Hepatocyte (in vitro differentiated cells): Measurements from ENCODE around the gene MUC2. TPM values are rescaled to one million over a fixed set of nuclear protein-coding genes. Genes with fewer than 3 reads are reported as not detected.

Source experiments
- DNase-seq: peaks from one replicate; pipeline ENCODE4 v3.0.0-alpha.2; 2016; ENCODE audit warnings: low spot score
- H2AFZ ChIP-seq: fragments of 200-600 bp; sonication (generic); 2 replicates; pipeline ENCODE4 v1.6.0; 2016; ENCODE audit warnings: antibody characterized with exemption, mild to moderate bottlenecking
- H3K27ac ChIP-seq: fragments of 200-600 bp; sonication (generic); 2 replicates; pipeline ENCODE4 v1.5.1; 2016; ENCODE audit warnings: mild to moderate bottlenecking
- H3K27me3 ChIP-seq: fragments of 200-600 bp; sonication (generic); 2 replicates; pipeline ENCODE4 v1.6.1; 2016
- H3K36me3 ChIP-seq: fragments of 200-600 bp; sonication (generic); replicated peaks from 2 replicates; pipeline ENCODE4 v1.5.1; 2016; ENCODE audit warnings: low read depth; ENCODE audit not compliant: insufficient read depth
- H3K4me1 ChIP-seq: fragments of 200-600 bp; sonication (generic); 2 replicates; pipeline ENCODE4 v1.5.1; 2016; ENCODE audit warnings: mild to moderate bottlenecking, moderate library complexity; ENCODE audit not compliant: insufficient read depth
- H3K4me2 ChIP-seq: fragments of 200-600 bp; sonication (generic); 2 replicates; pipeline ENCODE4 v1.6.0; 2016
- H3K4me3 ChIP-seq: fragments of 200-600 bp; sonication (generic); 2 replicates; pipeline ENCODE4 v1.5.1; 2016; ENCODE audit warnings: mild to moderate bottlenecking
- H3K79me2 ChIP-seq: fragments of 200-600 bp; sonication (generic); 2 replicates; pipeline ENCODE4 v1.6.0; 2017; ENCODE audit warnings: mild to moderate bottlenecking
- H3K9me2 ChIP-seq: fragments of 200-600 bp; sonication (generic); replicated peaks from 2 replicates; pipeline ENCODE4 v1.6.0; 2017; ENCODE audit warnings: mild to moderate bottlenecking; ENCODE audit not compliant: insufficient read depth
- H3K9me3 ChIP-seq: fragments of 200-600 bp; sonication (generic); 2 replicates; pipeline ENCODE4 v1.5.1; 2016; ENCODE audit warnings: low read depth, mild to moderate bottlenecking
- H4K20me1 ChIP-seq: fragments of 200-600 bp; sonication (generic); 2 replicates; pipeline ENCODE4 v1.6.0; 2016; ENCODE audit warnings: mild to moderate bottlenecking; ENCODE audit not compliant: insufficient read depth, poor library complexity, severe bottlenecking
- EZH2 ChIP-seq: fragments of 200-600 bp; sonication (generic); IDR thresholded peaks from 2 replicates; pipeline ENCODE4 v1.6.1; 2016; ENCODE audit warnings: antibody characterized with exemption, mild to moderate bottlenecking, borderline replicate concordance
- EZH2phosphoT487 ChIP-seq: fragments of 200-600 bp; sonication (generic); IDR thresholded peaks from one replicate; pipeline ENCODE4 v1.6.1; 2018; ENCODE audit warnings: antibody characterized with exemption, mild to moderate bottlenecking, low read depth, moderate library complexity; ENCODE audit not compliant: unreplicated experiment, severe bottlenecking
- WGBS: methylation state at CpG from one replicate; pipeline ENCODE4 v1.1.6; 2016; ENCODE audit warnings: low lambda C conversion rate; ENCODE audit errors: missing lambda C conversion rate; 5-methylcytosine and 5-hydroxymethylcytosine counted together
- polyA plus RNA-seq: library from polyadenylated mRNA; unstranded; fragments of >200 nt; fragmentation: Nextera tagmentation; extraction: Ambion mirVana; gene quantifications from 2 replicates; pipeline ENCODE4 v1.2.1, GENCODE V29; 2016
- total RNA-seq: library from RNA; depleted of rRNA; stranded (reverse); fragments of >200 nt; gene quantifications from 2 replicates; pipeline ENCODE4 v1.2.3, GENCODE V29; 2014
- TF ChIP-seq, protein P1 (sequence below): fragments of 200-600 bp; sonication (generic); IDR thresholded peaks from 2 replicates; pipeline ENCODE4 v1.5.1; 2016; ENCODE audit warnings: antibody characterized with exemption, mild to moderate bottlenecking; ENCODE audit not compliant: poor library complexity

MUC2 gene
- total and polyA plus RNA-seq, 2 experiments from 2014 or later = 0.77 to 6.7 TPM

GRCh38 chr11:1106387-1106786, 31.7 kb downstream of the MUC2 start:
- no peaks in the 10 kb centered on the region for H3K27me3 ChIP-seq
- no peaks in the 10 kb centered on the region for H3K79me2 ChIP-seq
- no peak overlapping the region for H2AFZ ChIP-seq
- no peak overlapping the region for H3K4me3 ChIP-seq
- H3K4me1 ChIP-seq = no peaks in the 10 kb centered on the region
- H3K9me2 ChIP-seq = no peaks in the 10 kb centered on the region
- H3K36me3 ChIP-seq = no peaks in the 10 kb centered on the region
- no peak overlapping the region for H3K4me2 ChIP-seq
- TF ChIP-seq EZH2 (no peak), EZH2phosphoT487 (no peak)
- TF ChIP-seq, protein P1, sequence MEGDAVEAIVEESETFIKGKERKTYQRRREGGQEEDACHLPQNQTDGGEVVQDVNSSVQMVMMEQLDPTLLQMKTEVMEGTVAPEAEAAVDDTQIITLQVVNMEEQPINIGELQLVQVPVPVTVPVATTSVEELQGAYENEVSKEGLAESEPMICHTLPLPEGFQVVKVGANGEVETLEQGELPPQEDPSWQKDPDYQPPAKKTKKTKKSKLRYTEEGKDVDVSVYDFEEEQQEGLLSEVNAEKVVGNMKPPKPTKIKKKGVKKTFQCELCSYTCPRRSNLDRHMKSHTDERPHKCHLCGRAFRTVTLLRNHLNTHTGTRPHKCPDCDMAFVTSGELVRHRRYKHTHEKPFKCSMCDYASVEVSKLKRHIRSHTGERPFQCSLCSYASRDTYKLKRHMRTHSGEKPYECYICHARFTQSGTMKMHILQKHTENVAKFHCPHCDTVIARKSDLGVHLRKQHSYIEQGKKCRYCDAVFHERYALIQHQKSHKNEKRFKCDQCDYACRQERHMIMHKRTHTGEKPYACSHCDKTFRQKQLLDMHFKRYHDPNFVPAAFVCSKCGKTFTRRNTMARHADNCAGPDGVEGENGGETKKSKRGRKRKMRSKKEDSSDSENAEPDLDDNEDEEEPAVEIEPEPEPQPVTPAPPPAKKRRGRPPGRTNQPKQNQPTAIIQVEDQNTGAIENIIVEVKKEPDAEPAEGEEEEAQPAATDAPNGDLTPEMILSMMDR = no peak
- no peak for DNase-seq
- no peak overlapping the region for H3K27ac ChIP-seq
- WGBS = 82% methylated on average over 1 of the region's 1 CpG
- H3K9me3 ChIP-seq = no peaks in the 10 kb centered on the region
- no peaks in the 10 kb centered on the region for H4K20me1 ChIP-seq

DNA sequence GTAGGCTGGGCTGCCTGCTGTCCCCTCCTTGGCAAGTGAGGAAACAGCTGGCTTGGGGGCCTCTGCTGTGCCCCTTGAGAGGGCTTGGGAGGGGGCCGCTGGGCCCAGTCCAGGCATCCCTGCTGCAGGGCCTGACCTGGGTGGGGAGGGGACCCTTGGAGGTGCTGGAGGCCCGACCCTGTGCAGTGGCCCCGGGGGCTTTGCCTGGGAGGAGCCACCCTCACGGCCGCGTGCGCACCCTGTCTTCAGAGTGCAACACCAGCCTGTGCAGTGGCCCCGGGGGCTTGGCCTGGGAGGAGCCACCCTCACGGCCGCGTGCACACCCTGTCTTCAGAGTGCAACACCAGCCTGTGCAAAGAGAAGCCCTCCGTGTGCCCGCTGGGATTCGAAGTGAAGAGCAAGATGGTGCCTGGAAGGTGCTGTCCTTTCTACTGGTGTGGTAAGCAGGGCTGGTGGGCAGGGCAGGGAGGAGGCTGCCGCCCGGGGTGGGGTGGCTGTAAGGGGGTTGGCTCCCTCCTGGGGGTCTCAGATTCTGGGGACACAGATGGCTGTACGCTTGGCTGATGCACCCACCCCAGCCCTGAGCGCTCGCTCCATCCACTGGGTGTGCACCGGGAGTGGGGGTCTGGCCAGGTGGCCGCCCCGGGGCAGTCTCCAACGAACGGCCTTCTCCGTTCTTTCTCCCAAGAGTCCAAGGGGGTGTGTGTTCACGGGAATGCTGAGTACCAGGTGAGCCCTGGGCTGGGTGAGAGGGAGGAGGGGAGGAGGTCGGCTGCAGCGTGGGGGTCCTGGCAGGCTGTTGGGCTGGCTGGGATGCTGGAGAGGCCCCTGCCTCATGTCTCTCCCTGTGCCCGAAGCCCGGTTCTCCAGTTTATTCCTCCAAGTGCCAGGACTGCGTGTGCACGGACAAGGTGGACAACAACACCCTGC, 32.9 kb downstream of the MUC2 start:
- Histone ChIP-seq H3K27ac (no peak overlapping the region), H2AFZ (no peak overlapping the region), H3K9me2 (no peaks in the 10 kb centered on the region), H3K79me2 (no peaks in the 10 kb centered on the region), H4K20me1 (no peaks in the 10 kb centered on the region), H3K4me1 (no peaks in the 10 kb centered on the region), H3K27me3 (no peaks in the 10 kb centered on the region), H3K36me3 (no peaks in the 10 kb centered on the region), H3K9me3 (no peaks in the 10 kb centered on the region), H3K4me3 (no peak overlapping the region), H3K4me2 (no peak overlapping the region)
- TF ChIP-seq EZH2 (no peak), EZH2phosphoT487 (no peak)
- TF ChIP-seq, protein P1 = no peak
- WGBS = 91% methylated on average over 32 of the region's 32 CpGs
- DNase-seq = no peak

GRCh38 chr11:1108246-1108900, 33.7 kb downstream of the MUC2 start:
- Histone ChIP-seq H3K27ac (no peak overlapping the region), H4K20me1 (no peaks in the 10 kb centered on the region), H3K9me3 (no peaks in the 10 kb centered on the region), H3K4me1 (no peaks in the 10 kb centered on the region), H3K36me3 (no peaks in the 10 kb centered on the region), H3K9me2 (no peaks in the 10 kb centered on the region), H3K4me2 (no peak overlapping the region), H2AFZ (no peak overlapping the region), H3K27me3 (no peaks in the 10 kb centered on the region), H3K79me2 (no peaks in the 10 kb centered on the region), H3K4me3 (no peak overlapping the region)
- TF ChIP-seq EZH2 (no peak), EZH2phosphoT487 (no peak)
- TF ChIP-seq, protein P1 = no peak
- DNase-seq = no peak
- 89% methylated on average over 29 of the region's 29 CpGs for WGBS
